ENCODE measurements around the gene BICDL1. TPM values are rescaled to one million over a fixed set of nuclear protein-coding genes. Genes with fewer than 3 reads are reported as not detected.
A peak's percentile ranks its signal among the peaks of the same experiment; 100 is the strongest.

The BICDL1 gene
- total and polyA plus RNA-seq, 2 donors from 2014 or later, result 60.5 to 101 TPM

DNA sequence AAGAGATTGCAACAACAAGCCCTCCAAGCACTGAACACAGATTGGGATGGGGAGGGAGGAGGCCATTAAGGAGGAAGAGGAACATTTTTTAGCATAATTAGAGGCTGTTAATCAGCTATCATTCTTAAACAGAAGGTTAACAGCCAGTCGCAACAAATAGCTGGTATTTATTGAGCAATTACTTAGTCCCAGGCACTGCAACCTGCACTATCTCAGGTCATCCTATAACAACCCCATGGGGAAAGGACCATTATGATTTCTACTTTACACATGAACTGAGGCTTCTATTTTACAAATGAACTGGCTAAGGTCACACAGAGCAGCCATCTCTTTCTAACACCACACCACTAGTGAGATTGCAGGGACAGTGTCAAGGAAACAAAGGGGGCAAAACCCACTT lies 117.1 kb downstream of the BICDL1 start:
- intact Hi-C loops (cut with DNase I), result no loop called here
- H3K27me3 ChIP-seq (ENCODE audit: control insufficient read depth, insufficient read depth, low read length), result no peaks in the 10 kb centered on the region
- DNase-seq (no peak), FAIRE-seq (no peak)
- H3K9me3 ChIP-seq (ENCODE audit: control insufficient read depth in 2 of 3, insufficient read depth in 1 of 3, low read length in 3 of 3), result no peaks in the 10 kb centered on the region
- H3K27ac ChIP-seq (ENCODE audit: low read depth in 2 of 2, low read length in 2 of 2), result no peak overlapping the region
- H3K36me3 ChIP-seq (ENCODE audit: control insufficient read depth in 2 of 3, insufficient read depth in 3 of 3, low read length in 3 of 3), result peaks cover 0 to 8% (median 8%) of the 10 kb centered on the region in 3 donors
- H3K9ac ChIP-seq (ENCODE audit: low read length in 3 of 3), result no peak overlapping the region
- peaks cover 0 to 23% (median 4%) of the 10 kb centered on the region in 3 donors for H3K4me1 ChIP-seq (ENCODE audit: control insufficient read depth in 2 of 3, insufficient read depth in 2 of 3, low read depth in 1 of 3, low read length in 3 of 3)
- TF ChIP-seq CTCF (IDR thresholded peaks at IDR 0.05; ENCODE audit: borderline replicate concordance, extremely low read depth, insufficient read depth), result no peak
- no peak overlapping the region for H3K4me3 ChIP-seq (ENCODE audit: low read length in 3 of 3)

DNA sequence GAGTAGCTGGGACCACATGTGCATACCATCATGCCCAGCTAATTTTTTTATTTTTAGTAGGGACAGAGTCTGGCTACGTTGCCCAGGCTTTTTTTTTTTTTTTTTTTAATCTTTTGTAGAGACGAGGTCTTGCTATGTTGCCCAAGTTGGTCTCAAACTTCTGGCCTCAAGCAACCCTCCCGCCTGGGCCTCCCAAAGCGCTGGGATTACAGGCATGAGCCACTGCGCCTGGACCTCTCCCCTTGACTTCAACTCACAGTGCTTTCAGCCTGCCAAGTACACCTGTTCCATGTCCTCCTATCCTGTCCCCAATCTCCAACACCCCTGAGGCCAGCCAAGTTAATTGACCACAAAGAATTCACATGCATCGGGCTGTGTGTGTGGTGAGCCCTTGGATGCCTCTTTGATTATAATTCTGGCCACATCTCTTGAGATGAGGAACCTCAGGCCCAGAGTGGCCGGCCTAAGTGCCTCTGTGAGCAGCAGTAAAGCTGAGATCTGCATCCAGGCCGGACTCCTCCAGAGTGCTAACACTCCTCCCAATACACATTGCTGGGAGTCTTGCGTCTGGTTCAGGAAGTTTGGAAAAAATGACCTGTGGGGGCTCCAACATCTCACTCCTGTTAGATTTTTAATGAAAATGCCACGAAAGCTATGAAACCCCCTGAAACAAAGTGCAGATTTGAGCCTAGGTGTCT lies 120.7 kb downstream of the BICDL1 start:
- no peak for FAIRE-seq
- H3K4me1 ChIP-seq (ENCODE audit: control insufficient read depth in 2 of 3, insufficient read depth in 2 of 3, low read depth in 1 of 3, low read length in 3 of 3), result peaks cover 0 to 13% (median 4%) of the 10 kb centered on the region in 3 donors
- no peak overlapping the region for H3K4me3 ChIP-seq (ENCODE audit: low read length in 3 of 3)

DNA sequence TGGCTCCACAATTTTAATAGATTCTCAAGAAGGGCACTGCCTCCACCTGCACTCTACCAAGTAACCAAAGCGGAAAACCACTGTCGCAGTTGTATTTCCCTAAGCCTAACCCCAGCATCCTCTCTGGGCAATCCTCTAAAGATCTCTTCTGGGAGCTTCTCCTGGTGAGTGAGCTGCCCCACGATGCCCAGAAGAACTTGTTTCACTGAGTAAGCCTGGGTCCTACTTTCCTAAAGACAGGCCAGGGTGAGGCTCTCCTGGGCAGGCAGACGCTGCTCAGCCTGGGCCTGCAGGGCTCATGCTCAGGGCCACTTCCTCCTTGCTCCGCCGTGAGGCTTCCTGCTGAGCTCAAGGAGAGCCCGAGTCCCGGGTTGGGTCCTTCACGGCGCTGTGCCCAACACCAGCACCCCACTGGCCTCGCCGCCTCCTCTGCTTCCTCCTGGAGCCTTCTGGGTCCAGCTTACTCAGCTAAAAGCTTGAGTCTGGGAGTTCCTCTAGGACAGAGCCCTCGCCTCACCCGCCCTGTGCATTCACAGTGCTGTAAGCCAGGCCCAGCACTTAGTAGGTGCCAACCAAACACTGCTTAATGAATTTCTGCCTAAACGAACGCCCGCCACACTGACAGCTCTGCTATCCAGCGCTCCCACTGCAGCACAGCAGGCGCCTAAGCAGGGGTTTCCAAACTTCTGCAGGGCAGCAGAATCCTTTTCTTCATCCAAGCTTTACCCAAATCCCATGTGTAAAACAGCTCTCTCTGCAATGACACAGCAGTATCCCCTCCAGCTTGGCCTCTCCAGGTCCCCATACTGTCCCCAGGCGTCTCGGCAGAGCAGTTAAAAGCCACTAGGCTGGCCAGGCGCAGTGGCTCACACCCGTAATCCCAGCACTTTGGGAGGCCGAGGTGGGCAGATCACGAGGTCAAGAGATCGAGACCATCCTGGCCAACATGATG lies 121.8 kb downstream of the BICDL1 start:
- H3K9me3 ChIP-seq (ENCODE audit: control insufficient read depth in 2 of 3, insufficient read depth in 1 of 3, low read length in 3 of 3), result no peaks in the 10 kb centered on the region
- DNase-seq (peak in 1 of 5 donors; percentile 83), FAIRE-seq (no peak)
- H3K9ac ChIP-seq (ENCODE audit: low read length in 3 of 3), result peak overlapping the region in 1 of 3 donors; percentile 8
- peaks cover 0 to 4% (median 0%) of the 10 kb centered on the region in 3 donors for H3K36me3 ChIP-seq (ENCODE audit: control insufficient read depth in 2 of 3, insufficient read depth in 3 of 3, low read length in 3 of 3)
- TF ChIP-seq CTCF (IDR thresholded peaks at IDR 0.05; ENCODE audit: borderline replicate concordance, extremely low read depth, insufficient read depth), result no peak
- H3K27me3 ChIP-seq (ENCODE audit: control insufficient read depth, insufficient read depth, low read length), result no peaks in the 10 kb centered on the region
- H3K4me3 ChIP-seq (ENCODE audit: low read length in 3 of 3), result no peak overlapping the region
- peaks cover 3 to 18% (median 15%) of the 10 kb centered on the region in 3 donors for H3K4me1 ChIP-seq (ENCODE audit: control insufficient read depth in 2 of 3, insufficient read depth in 2 of 3, low read depth in 1 of 3, low read length in 3 of 3)
- intact Hi-C loops (cut with DNase I), result no loop called here
- no peak overlapping the region for H3K27ac ChIP-seq (ENCODE audit: low read depth in 2 of 2, low read length in 2 of 2)

More for the DNA sequence above, 120.7 kb downstream of the BICDL1 start:
- Histone ChIP-seq H3K9me3 (ENCODE audit: control insufficient read depth in 2 of 3, insufficient read depth in 1 of 3, low read length in 3 of 3) (no peaks in the 10 kb centered on the region), H3K36me3 (ENCODE audit: control insufficient read depth in 2 of 3, insufficient read depth in 3 of 3, low read length in 3 of 3) (peaks cover 0 to 4% (median 0%) of the 10 kb centered on the region in 3 donors), H3K27me3 (ENCODE audit: control insufficient read depth, insufficient read depth, low read length) (no peaks in the 10 kb centered on the region), H3K27ac (ENCODE audit: low read depth in 2 of 2, low read length in 2 of 2) (no peak overlapping the region), H3K9ac (ENCODE audit: low read length in 3 of 3) (no peak overlapping the region)
- intact Hi-C loops (cut with DNase I), result no loop called here
- DNase-seq, result peak in 1 of 5 donors; percentile 27
- no peak for TF ChIP-seq CTCF (IDR thresholded peaks at IDR 0.05; ENCODE audit: borderline replicate concordance, extremely low read depth, insufficient read depth)
